GM12801 (cell line): ENCODE data around the gene FHIT.

Source experiments
- CTCF ChIP-seq: IDR thresholded peaks from one replicate; pipeline ENCODE4 v1.5.1; 2011; ENCODE audit warnings: control low read depth; ENCODE audit not compliant: insufficient read length; ENCODE audit errors: extremely low read depth

FHIT gene

DNA sequence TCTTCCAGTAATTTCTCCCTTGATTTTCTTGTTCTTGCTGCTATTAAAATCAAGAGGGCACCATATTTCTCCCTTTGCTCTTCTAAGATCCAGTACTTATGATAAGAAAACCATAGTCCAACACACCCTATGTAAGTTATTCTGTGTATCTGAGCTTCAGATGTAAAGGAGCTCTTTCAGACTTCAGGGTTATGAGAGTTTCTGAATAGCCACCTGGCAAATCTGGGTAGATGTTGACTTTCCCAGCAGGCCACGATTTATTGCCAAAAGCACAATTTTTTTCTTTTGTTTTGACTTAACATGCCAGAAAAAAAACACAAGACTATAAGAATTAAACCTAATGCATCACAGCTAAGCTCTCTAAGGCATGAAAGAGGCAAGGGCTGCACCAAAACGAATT is 1045.0 kb downstream of the FHIT start:
- no peak for TF ChIP-seq CTCF

- no peak for TF ChIP-seq CTCF
Observed at GRCh38 chr3:60202052-60202726, 1049.1 kb downstream of the FHIT start.

GRCh38 chr3:60199306-60199705 is 1051.9 kb downstream of the FHIT start:
- no peak for TF ChIP-seq CTCF

DNA sequence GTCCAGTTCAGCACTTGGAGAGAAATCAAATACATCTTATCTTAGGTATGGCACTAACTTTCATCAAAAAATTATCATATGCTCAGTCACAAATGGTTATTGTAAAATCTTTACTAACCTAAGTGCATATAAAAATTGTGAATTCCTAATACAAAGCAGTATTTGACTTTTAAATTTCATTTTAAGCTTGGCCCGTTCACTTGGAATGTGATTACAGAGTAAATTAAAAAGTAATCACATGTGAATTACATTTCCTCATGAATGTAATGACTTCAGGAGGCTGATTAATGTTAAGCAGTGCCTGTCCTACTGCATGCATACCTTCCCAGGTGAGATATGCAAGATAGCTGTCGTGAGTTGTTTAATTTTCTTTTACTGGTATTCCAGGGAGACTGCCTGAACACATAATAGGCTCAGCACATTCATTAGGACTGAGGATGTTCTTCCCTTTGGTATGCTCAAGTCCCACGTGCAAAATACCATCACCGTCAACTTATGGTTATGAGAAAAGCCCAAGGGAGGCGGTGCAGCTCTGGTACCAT is 1053.0 kb downstream of the FHIT start:
- TF ChIP-seq CTCF, result no peak

GRCh38 chr3:60192297-60193114 is 1058.7 kb downstream of the FHIT start:
- no peak for TF ChIP-seq CTCF

GRCh38 chr3:60190073-60190472 is 1061.2 kb downstream of the FHIT start:
- no peak for TF ChIP-seq CTCF

- TF ChIP-seq CTCF, result no peak
Observed at GRCh38 chr3:60189304-60189703, 1061.9 kb downstream of the FHIT start.
